ENCODE results near the gene DNER. TPM values are rescaled to one million over a fixed set of nuclear protein-coding genes. Genes with fewer than 3 reads are reported as not detected.

Gene DNER
- total and polyA plus RNA-seq, 10 of the 15 experiments (the other 5 are each of a cell fraction or from before 2014, with no cell fraction given) = 0.04 to 0.08 (median 0.07) TPM; not detected in 7

- TF ChIP-seq ETV6 (conservative IDR thresholded peaks at IDR 0.05 in 1 of 2, IDR thresholded peaks at IDR 0.05 in 1 of 2; ENCODE audit: borderline replicate concordance in 1 of 2, low read depth in 1 of 2) (no peak), CHD1 (IDR thresholded peaks at IDR 0.05; ENCODE audit: low read depth, low read length) (no peak)
These were observed 60.8 kb downstream of the DNER start (continued) for GRCh38 chr2:229653531-229653930.

GRCh38 chr2:229652796-229653195 is 61.6 kb downstream of the DNER start:
- FAIRE-seq = no peak
- Histone ChIP-seq H3K4me1 (ENCODE audit: control insufficient read depth, insufficient read depth, low read length) (no peaks in the 10 kb centered on the region), H3K9ac (ENCODE audit: control insufficient read depth, insufficient read depth, low read length) (no peak overlapping the region), H3K4me2 (ENCODE audit: control insufficient read depth, insufficient read depth) (no peak overlapping the region), H3K27ac (ENCODE audit: control insufficient read depth, insufficient read depth) (no peak overlapping the region), H3K9me3 (replicated peaks; ENCODE audit: control insufficient read depth, insufficient read depth, low read length) (no peaks in the 10 kb centered on the region), H2AFZ (ENCODE audit: control insufficient read depth, low read depth, low read length) (no peak overlapping the region), H3K36me3 (ENCODE audit: control insufficient read depth in 2 of 2, insufficient read depth in 2 of 2, low read length in 1 of 2) (no peaks in the 10 kb centered on the region), H3K27me3 (replicated peaks in 1 of 2; ENCODE audit: control insufficient read depth in 2 of 2, insufficient read depth in 2 of 2, low read length in 1 of 2) (no peaks in the 10 kb centered on the region; a peak in 2 of 4 replicates), H3K79me2 (ENCODE audit: control insufficient read depth, insufficient read depth, low read length) (no peaks in the 10 kb centered on the region), H4K20me1 (ENCODE audit: control insufficient read depth, insufficient read depth) (no peaks in the 10 kb centered on the region), H3K4me3 (no peak overlapping the region)
- DNase-seq (ENCODE audit: low read depth, low spot score) = no peak
- ATAC-seq = no peak
- ChIA-PET POLR2A (no interaction called here), RAD21 (ENCODE audit: unreplicated experiment) (no interaction called here), SMC1A (ENCODE audit: uncharacterized antibody, unreplicated experiment) (no interaction called here), CTCF (no interaction called here)
- no TSS peak for BruUV-seq (replicated peaks)
- intact Hi-C loops (cut with micrococcal nuclease; ENCODE audit: unreplicated experiment) (no loop called here), in situ Hi-C loops (cut with MboI) (no loop called here)
- no peak for TF ChIP-seq E2F4 (IDR thresholded peaks at IDR 0.05; ENCODE audit: low read depth, low read length)
- TF ChIP-seq NFYA (IDR thresholded peaks at IDR 0.05; ENCODE audit: borderline replicate concordance, low read depth, low read length) = no peak
- WGBS (ENCODE audit: insufficient coverage, insufficient replicate concordance, low lambda C conversion rate, missing lambda C conversion rate) = 1% methylated on average over 5 of the region's 5 CpGs

GRCh38 chr2:229650901-229651300 is 63.5 kb downstream of the DNER start:
- Histone ChIP-seq H3K4me3 (no peak overlapping the region), H3K27me3 (replicated peaks in 1 of 2; ENCODE audit: control insufficient read depth in 2 of 2, insufficient read depth in 2 of 2, low read length in 1 of 2) (no peaks in the 10 kb centered on the region; a peak in 2 of 4 replicates), H3K79me2 (ENCODE audit: control insufficient read depth, insufficient read depth, low read length) (no peaks in the 10 kb centered on the region), H3K27ac (ENCODE audit: control insufficient read depth, insufficient read depth) (no peak overlapping the region), H3K9ac (ENCODE audit: control insufficient read depth, insufficient read depth, low read length) (no peak overlapping the region), H3K4me2 (ENCODE audit: control insufficient read depth, insufficient read depth) (no peak overlapping the region), H3K9me3 (replicated peaks; ENCODE audit: control insufficient read depth, insufficient read depth, low read length) (no peaks in the 10 kb centered on the region), H3K36me3 (ENCODE audit: control insufficient read depth in 2 of 2, insufficient read depth in 2 of 2, low read length in 1 of 2) (no peaks in the 10 kb centered on the region), H4K20me1 (ENCODE audit: control insufficient read depth, insufficient read depth) (no peaks in the 10 kb centered on the region), H3K4me1 (ENCODE audit: control insufficient read depth, insufficient read depth, low read length) (no peaks in the 10 kb centered on the region), H2AFZ (ENCODE audit: control insufficient read depth, low read depth, low read length) (no peak overlapping the region)
- ChIA-PET CTCF (no interaction called here), POLR2A (no interaction called here), SMC1A (ENCODE audit: uncharacterized antibody, unreplicated experiment) (no interaction called here), RAD21 (ENCODE audit: unreplicated experiment) (no interaction called here)
- ATAC-seq (no peak), FAIRE-seq (no peak), DNase-seq (ENCODE audit: low read depth, low spot score) (no peak)
- no peak for TF ChIP-seq E2F8 (IDR thresholded peaks at IDR 0.05; ENCODE audit: low read depth, partially characterized antibody)
- TF ChIP-seq SUZ12 (IDR thresholded peaks at IDR 0.05; ENCODE audit: unreplicated experiment) = no peak
- TF ChIP-seq POLR2A (IDR thresholded peaks at IDR 0.05; ENCODE audit: low read depth, low read length) = no peak
- TF ChIP-seq HCFC1 (IDR thresholded peaks at IDR 0.05; ENCODE audit: low read length) = no peak
- no peak for TF ChIP-seq SREBF2 (IDR thresholded peaks at IDR 0.05; ENCODE audit: low read length)
- 0% methylated on average over 3 of the region's 3 CpGs for WGBS (ENCODE audit: insufficient coverage, insufficient replicate concordance, low lambda C conversion rate, missing lambda C conversion rate)
- in situ Hi-C loops (cut with MboI) = no loop called here
- BruUV-seq (replicated peaks) = no TSS peak
- intact Hi-C loops (cut with micrococcal nuclease; ENCODE audit: unreplicated experiment) = no loop called here
